Tongue (tissue), 2 donors: ENCODE measurements around the gene ZNF536. TPM values are rescaled to one million over a fixed set of nuclear protein-coding genes. Genes with fewer than 3 reads are reported as not detected.

Experiments
- DNase-seq: peaks from one replicate; pipeline ENCODE4 v3.0.0-alpha.2; 2015
- total RNA-seq: library from RNA; depleted of rRNA; stranded (reverse); fragments of >200 nt; gene quantifications from one replicate; pipeline ENCODE4 v1.2.3, GENCODE V29; 2014

The ZNF536 gene
- total RNA-seq, 1 donor from 2014 or later, result 8.3 TPM

GRCh38 chr19:30529876-30530275 is 157.7 kb downstream of the ZNF536 start:
- peak; percentile 29 for DNase-seq

DNA sequence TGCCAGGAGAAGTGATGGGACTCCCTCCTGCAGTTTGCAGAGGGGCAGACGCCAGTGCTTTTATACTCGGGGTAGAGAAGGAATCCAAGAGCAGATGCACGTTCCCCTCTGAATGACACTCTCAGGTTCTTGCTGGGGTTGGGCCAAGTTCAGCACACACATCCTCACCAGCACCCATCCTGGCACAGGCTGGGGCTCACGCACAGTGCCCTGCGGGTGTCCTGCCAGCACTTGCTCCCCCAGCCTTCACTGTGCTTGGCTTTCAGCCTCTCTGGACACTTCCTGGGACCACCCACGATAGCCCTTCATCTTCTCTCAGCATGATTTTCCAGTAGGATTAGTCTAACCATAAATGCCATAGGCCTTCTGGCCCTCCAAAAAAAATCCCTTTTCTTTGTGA is 158.6 kb downstream of the ZNF536 start:
- DNase-seq, result no peak

DNA sequence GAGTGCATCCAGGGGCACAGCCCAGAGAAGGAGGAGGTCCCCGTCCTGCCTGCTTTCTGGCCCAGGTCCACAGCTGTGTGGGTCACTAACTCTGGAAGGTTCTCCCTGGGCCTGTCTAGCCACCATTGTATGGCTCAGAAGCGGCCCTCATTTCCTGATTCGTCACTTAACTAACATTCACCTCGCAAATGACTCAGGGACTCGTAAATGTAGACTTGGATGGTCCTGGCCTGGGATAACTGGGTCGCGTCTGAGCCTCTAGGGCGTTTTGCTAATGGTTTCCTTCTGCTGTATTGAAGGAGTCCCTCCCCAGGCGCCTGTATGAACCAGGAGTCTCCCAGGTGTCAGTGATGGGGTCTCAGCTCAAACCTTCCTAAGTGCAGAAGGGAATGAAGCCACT is 162.8 kb downstream of the ZNF536 start:
- DNase-seq, result no peak

DNA sequence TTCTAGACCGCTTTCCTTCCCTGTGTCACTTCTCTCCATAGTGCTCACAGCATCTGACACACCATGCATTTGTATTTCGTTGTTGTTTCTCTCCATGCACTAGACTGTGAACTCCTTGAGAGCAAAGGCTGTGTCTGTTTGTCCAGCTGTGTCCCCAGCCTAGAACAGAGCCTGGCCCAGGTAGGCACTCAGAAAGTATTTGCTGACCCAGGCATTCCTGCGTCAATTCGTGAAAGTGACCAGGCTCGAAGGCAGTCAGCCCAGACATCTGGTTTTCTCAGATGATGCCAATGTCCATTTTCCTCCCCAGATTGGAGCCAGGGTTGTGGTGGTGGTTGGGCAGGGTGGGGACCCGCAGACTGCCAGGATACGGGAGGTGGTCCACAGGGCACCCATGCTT is 164.8 kb downstream of the ZNF536 start:
- DNase-seq, result no peak

DNA sequence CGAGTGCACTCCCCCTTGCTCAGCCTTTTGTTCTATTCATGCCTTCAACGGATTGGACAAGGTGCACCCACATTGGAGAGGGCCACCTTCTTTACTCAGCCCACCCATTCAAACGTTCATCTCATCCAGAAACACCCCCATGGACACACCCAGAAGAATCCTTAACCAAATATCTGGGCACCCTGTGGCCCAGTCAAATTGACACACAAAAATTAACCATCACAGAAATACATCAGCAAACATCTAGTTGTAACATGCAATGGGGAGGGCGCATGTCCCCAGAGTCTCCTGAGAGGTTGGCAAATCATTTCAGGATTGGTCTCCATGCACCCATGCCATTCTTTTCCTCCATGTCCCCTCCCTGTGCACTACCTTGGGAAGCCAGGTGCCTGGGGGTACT is 167.1 kb downstream of the ZNF536 start:
- DNase-seq, result no peak

- no peak for DNase-seq
These were observed 167.8 kb downstream of the ZNF536 start for GRCh38 chr19:30539981-30540380.

DNA sequence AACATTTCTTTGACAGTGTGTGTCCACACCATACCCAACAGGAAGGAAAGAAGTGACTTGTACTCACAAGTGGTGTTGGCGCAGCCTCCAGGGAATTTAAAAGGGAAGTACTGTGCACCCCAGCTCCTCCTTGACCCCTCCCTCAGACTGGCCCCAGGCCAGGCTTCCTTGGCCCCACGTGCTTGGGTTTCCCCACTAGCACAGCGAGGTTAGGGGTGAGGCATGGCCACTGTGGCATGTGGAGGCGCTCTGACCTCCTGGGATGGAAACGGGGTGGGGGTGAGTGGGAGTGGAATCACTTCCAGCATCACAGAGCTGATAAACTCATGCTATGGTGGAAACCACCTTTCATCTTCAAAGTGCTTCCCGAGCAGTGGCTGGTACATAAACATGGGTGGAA is 168.6 kb downstream of the ZNF536 start:
- DNase-seq, result no peak

DNA sequence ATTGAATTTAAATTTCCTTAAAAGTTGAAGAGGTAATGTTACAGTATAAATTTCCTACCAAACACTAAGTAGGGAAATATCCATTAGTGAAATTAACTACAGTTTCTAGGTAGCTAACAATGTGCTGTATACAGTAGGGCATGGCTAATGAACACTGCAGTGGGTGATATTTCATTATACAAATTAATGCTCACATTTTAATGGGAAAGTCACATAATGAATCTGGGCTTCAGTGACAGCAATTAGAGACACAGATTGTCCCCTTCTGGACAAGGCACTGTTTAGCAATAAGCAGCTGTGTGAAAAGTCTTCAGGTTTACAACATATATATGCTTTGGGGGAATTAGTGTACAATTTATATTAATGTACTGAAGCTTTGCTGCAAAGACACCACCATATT is 169.4 kb downstream of the ZNF536 start:
- DNase-seq, result no peak

DNA sequence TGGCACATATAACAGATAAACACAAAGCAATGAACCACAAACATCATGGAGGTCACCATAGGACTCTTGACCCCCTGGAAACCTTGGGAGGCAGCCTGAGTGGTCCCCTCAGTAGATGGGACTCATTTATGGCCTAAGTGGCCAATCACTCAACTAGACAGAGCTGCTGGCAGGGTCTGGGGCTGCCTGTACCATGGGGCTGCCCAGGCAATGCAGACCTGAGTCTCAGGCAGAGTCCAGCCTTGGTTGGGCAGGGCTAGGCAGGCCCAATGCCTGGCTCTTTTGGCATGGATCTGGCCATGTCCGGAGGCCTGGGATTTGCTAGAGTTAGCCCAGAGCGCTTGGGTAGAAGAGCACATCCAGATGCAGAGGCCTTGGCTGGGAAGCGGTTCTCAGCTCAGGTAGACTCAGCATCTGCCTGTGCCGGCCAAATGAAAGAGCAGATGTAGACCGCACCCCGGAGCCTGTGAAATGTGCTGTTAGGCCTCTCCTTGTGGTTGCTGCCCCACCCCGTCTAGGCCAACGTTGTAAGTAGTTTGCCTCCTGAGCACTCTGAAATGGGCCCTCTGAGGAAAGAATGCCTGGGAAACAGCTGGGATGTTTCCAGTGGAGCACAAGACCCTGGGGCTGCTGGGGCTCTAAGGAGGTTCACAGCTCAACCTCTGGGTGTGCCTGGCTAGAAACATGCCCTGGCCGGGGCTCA is 171.2 kb downstream of the ZNF536 start:
- no peak for DNase-seq

DNA sequence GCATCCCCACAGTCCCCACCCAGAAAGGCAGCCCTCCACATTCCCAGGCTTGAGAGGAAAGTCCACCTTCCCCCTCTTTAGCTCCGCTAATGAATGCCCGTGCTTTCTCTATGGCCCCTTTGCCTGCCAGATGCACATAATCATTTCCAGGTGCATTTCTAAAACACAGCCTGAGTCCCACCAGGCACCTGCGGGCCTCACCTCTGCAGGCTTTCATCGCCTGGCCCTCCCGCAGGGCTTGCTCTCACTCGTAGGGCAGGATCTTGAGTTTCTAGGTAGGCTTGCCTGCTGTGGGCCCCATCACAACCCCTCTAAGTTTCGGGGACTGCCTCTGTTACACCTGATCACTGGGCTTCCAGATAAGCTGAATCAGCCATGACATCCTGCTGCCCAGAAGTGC is 173.6 kb downstream of the ZNF536 start:
- DNase-seq, result no peak

DNA sequence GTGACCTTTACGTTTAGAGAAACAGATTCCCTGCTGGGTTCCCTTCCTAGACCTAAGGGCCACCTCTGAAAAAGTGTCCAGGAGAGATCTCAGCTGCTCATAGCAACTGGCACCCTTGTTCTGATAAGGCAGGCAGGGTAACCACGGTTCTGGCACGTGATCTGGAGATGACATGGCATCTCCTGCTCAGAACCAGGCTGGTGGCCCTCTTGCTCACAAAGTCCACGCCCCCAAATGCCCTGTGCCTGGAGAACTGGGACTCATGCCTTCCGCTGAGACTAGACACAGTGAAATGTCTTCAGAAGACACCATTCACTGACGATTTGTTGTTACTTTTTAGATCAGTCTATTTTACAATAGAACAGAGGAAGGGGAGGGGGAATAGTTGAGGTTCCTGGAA is 174.1 kb downstream of the ZNF536 start:
- DNase-seq, result no peak

- no peak for DNase-seq
These were observed 175.1 kb downstream of the ZNF536 start for GRCh38 chr19:30547246-30547645.

DNA sequence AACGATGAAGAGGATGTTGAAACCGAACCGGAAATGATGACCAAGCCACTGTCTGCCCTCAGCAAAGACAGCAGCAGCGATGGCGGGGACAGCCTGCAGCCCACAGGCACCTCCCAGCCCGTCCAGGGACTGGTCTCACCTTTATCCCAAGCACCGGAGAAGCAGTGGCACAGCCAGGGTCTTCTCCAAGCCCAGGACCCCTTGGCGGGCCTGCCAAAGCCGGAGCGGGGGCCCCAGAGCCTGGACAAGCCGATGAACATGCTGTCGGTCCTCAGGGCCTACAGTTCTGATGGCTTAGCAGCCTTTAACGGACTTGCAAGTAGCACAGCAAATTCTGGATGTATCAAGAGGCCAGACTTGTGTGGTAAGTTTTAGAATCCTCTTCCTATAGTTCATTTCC is 177.0 kb downstream of the ZNF536 start:
- no peak for DNase-seq

DNA sequence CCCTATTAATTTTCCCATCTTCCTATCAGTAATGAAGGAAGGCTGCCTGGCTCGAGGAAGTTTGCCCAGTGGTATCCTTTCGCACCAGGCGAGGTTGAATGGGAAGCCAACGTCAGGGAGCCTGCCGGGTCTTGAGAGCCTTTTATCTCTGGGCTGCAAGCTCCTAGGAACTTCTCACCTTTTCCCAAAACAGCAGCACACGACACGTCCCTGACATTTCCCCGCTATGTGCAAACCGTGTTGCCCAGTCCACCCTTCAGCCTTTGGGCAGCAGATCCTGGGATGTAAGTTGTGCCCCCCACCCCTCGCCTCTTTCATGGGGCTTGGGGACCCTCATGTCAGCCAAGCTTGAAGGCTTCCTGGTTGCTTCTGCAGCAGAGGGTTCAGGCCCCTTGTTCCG is 179.1 kb downstream of the ZNF536 start:
- no peak for DNase-seq

- no peak for DNase-seq
These were observed 180.4 kb downstream of the ZNF536 start for GRCh38 chr19:30552593-30552992.

DNA sequence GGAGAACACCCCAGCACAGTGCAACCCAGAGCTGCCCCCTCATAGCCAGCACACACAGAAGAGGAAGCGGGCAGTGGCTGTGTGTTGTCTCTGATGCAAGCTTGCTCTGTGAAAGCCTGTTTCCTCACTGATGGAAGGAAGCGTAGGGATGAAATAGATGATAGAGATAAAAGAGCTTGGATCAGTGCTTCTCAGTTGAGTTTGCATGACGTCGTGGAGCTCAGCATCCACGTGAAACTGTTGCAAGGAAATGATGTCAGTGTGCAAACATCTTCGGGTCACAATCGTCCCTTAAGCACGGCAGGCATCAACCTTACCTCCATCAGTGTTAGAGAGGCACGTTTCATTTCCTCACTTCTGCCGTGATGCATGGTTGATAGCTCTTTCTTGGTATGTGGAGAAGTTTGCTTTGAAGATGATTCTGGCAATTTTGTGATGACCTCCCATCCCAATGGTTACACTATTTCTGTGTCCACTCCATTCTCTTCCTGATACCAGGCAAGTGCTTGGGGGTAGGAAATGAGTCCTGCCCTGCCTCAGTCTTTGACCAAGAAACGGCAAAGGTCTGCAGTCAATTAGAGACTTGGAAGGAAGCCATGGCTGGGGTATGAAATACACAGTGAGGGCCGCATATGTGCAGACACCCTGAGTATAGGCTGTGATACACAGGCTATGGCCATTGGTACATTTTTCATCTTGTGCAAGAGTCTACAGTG is 183.0 kb downstream of the ZNF536 start:
- DNase-seq, result no peak

DNA sequence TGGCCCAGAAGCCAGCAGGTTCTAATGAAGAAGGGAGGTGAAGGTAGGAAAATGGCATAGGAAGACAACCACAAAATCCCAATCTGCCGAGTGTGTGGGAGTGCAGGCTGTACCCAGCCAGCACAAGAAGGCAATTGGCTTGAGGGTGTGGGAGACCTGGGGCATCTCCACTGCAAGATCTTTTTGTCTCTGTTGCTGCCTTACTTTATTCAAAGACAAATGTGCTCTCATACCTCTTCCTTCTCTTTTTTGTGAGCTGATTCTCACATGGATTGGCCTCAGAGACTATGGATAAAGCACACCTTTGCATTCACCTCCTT is 183.6 kb downstream of the ZNF536 start:
- no peak for DNase-seq

- DNase-seq, result peak; percentile 23
These were observed 184.1 kb downstream of the ZNF536 start for GRCh38 chr19:30556230-30556711.

- DNase-seq, result peak; percentile 57
These were observed 185.0 kb downstream of the ZNF536 start for GRCh38 chr19:30557212-30557611.

DNA sequence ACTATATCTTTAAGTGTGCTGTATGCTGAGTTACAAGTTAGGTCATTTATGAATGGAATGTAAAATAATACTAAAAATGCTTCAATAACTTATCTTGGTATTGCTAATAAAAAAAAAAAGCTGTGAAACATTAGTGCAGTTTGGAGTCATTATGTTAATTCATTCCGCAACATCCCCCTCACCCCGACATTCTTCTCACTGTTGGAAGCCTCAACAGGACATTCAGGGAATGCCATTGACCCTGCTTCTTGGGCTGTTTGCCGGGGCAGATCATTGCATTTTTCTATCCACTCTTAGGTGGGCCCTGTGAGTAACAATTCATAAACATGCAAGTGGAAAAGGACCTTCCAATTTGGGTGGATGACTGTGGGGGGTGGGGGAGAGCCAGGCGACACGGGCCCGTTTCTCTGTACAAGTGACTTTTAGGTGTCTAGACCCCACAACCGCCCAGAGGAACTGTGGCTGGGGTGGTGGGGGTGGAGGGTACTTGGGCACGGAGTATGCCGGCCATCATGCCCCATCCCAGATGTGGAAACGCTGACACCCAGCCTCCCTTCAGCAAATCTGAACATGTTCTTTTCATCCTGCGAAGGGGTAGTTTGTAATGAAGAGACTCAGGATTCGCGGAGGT is 185.9 kb downstream of the ZNF536 start:
- no peak for DNase-seq

- DNase-seq, result no peak
These were observed 186.6 kb downstream of the ZNF536 start for GRCh38 chr19:30558793-30559192.

- no peak for DNase-seq
These were observed 187.3 kb downstream of the ZNF536 start for GRCh38 chr19:30559446-30559845.

DNA sequence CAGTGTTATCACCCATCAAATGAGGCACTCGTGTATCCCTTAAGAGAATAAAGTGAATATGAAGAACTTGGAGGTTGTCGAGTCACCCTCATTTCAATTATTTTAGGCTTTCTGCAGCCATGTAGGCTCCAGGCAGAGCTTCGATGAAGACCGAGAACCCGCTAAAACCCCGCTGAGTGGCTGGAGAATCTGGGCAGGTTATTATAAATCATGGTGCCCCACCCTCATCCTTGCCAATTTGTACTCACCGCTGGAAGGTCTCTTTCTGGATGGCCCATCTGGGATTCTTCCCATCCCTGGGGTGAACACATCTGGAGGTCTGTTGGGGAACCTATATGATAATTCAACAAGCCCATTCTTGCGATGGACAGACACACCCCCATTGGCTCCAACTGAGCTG is 190.8 kb downstream of the ZNF536 start:
- DNase-seq, result no peak

DNA sequence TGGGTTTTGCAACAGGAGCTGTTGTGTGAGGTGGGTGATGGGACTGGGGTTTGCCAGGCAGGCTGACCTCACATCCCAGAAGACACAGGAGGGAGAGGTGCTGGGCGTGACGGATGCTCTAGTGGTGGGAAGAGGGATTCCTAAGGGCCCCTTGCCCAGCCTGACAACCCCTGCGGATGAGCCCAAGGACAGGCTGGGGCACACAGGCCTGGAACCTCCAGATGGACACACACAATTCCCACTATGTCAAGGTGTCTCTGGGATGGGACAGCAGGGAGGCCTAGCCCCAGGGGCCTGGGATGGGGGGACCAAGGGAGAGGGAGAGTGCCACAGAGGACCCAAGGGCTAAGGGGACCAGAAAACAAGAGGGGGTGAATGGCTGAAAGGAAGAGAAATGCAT is 191.5 kb downstream of the ZNF536 start:
- no peak for DNase-seq
